DND-41 (cell line): ENCODE results near the gene TGFBR2.

Experiments used
- ATAC-seq: fragments of 200-7000 bp; cut with Tn5 transposase; 3 replicates; pipeline ENCODE4 v1.9.1; 2021; ENCODE audit warnings: low read depth; ENCODE audit not compliant: insufficient read depth
- DNase-seq: peaks from one replicate; pipeline ENCODE4 v3.0.0-alpha.2; 2020
- H2AFZ ChIP-seq: 2 replicates; pipeline ENCODE4 v1.6.0; 2012; ENCODE audit warnings: low read depth, low read length
- H3K27ac ChIP-seq: 2 replicates; pipeline ENCODE4 v1.5.1; 2012; ENCODE audit warnings: low read length, inconsistent platforms
- H3K27me3 ChIP-seq: fragments of 200-600 bp; sonication (generic); 2 replicates; pipeline ENCODE4 v1.6.0; 2012; ENCODE audit warnings: low read length, mild to moderate bottlenecking, inconsistent platforms; ENCODE audit not compliant: insufficient read depth, poor library complexity
- H3K36me3 ChIP-seq: 2 replicates; pipeline ENCODE4 v1.5.1; 2012; ENCODE audit warnings: low read length, inconsistent platforms; ENCODE audit not compliant: insufficient read depth
- H3K4me1 ChIP-seq: 2 replicates; pipeline ENCODE4 v1.5.1; 2012; ENCODE audit warnings: mild to moderate bottlenecking, low read length; ENCODE audit not compliant: insufficient read depth
- H3K4me2 ChIP-seq: 2 replicates; pipeline ENCODE4 v1.6.0; 2012; ENCODE audit warnings: mild to moderate bottlenecking, moderate library complexity, low read length, inconsistent platforms; ENCODE audit not compliant: insufficient read depth
- H3K4me3 ChIP-seq, 2 experiments: fragments of 200-600 bp in 1 of 2; shearing (Covaris generic) in 1 of 2; 2 replicates each; pipeline ENCODE4 v1.5.1; 2012 to 2016; ENCODE audit warnings: inconsistent platforms in 2 of 2, low read length in 2 of 2, mild to moderate bottlenecking in 2 of 2, low read depth in 1 of 2, moderate library complexity in 1 of 2
- H3K79me2 ChIP-seq: 2 replicates; pipeline ENCODE4 v1.6.0; 2012; ENCODE audit warnings: low read length, inconsistent platforms; ENCODE audit not compliant: insufficient read depth
- H3K9ac ChIP-seq: 2 replicates; pipeline ENCODE4 v1.6.0; 2012; ENCODE audit warnings: low read depth, mild to moderate bottlenecking, inconsistent platforms, low read length, moderate library complexity
- H3K9me3 ChIP-seq: 2 replicates; pipeline ENCODE4 v1.5.1; 2012; ENCODE audit warnings: low read length, moderate library complexity, mild to moderate bottlenecking, inconsistent platforms; ENCODE audit not compliant: insufficient read depth, severe bottlenecking
- H4K20me1 ChIP-seq: 2 replicates; pipeline ENCODE4 v1.6.0; 2012; ENCODE audit warnings: low read length; ENCODE audit not compliant: insufficient read depth
- CTCF ChIP-seq: IDR thresholded peaks from 2 replicates; pipeline ENCODE4 v1.5.1; 2012; ENCODE audit warnings: borderline replicate concordance, low read length, moderate library complexity, mild to moderate bottlenecking; ENCODE audit not compliant: poor library complexity, severe bottlenecking; ENCODE audit errors: extremely low read depth
- EZH2 ChIP-seq: IDR thresholded peaks from 3 replicates; pipeline ENCODE4 v1.6.1; 2012; ENCODE audit warnings: borderline replicate concordance, low read depth, mild to moderate bottlenecking, moderate library complexity, low read length, inconsistent platforms; ENCODE audit not compliant: severe bottlenecking

Gene TGFBR2

DNA sequence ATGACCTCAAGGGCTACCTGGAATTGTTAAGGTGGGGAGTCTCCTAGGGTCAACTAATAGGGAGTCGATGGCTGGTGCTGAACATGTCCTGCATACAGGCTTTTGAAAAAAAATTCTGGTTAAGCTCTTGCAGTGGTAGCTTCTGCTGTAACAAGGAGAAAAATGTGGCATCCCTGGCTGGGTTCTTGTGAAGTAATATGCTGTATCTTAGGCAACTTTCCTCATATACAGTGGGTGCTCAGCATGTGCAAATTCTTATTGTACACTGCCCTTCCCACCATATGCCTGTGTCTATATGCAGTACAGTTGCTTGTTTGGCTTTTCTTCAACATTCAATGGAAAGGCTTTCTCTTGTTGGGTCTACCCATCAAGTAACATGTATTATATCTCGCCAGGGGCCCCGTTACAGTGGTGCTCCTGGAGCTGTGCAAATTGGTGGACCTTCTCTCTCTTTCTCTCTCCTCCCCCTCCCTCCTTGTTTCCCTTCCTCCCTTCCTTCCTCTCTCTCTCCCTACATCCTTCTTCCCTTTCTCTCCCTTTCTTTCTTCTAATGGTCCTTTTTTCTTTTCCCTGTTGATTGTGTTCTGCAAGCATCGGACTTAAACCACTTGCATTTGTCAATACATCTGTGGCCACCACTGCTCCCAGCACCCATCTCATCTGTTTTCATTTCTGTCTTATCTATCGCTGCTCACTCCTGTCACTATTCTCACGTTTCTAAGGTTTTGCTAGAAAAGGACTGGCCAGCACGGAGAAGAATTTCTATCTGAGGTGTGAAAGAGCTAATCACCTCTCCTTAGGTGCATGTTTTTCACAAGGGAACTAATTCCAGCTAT, 35.2 kb downstream of the TGFBR2 start:
- peak overlapping the region; percentile 67 for H3K27ac ChIP-seq
- H3K4me2 ChIP-seq = peak overlapping the region; percentile 15
- H3K36me3 ChIP-seq = peaks cover 16% of the 10 kb centered on the region
- DNase-seq (no peak), ATAC-seq (no peak)
- no peak overlapping the region for H3K9ac ChIP-seq
- no peak overlapping the region for H2AFZ ChIP-seq
- no peak overlapping the region for H3K4me3 ChIP-seq
- peaks cover 75% of the 10 kb centered on the region for H3K4me1 ChIP-seq
- H3K9me3 ChIP-seq = no peaks in the 10 kb centered on the region
- peaks cover 82% of the 10 kb centered on the region for H3K79me2 ChIP-seq
- TF ChIP-seq EZH2 = no peak
- TF ChIP-seq CTCF = no peak
- H3K27me3 ChIP-seq = no peaks in the 10 kb centered on the region
- peaks cover 29% of the 10 kb centered on the region for H4K20me1 ChIP-seq

GRCh38 chr3:30642849-30643361, 36.5 kb downstream of the TGFBR2 start:
- DNase-seq = peak; percentile 35
- H3K9ac ChIP-seq = peak overlapping the region; percentile 33
- TF ChIP-seq CTCF (no peak), EZH2 (no peak)
- H3K36me3 ChIP-seq = peaks cover 26% of the 10 kb centered on the region
- peaks cover 29% of the 10 kb centered on the region for H4K20me1 ChIP-seq
- H3K79me2 ChIP-seq = peaks cover 76% of the 10 kb centered on the region
- H3K4me1 ChIP-seq = peaks cover 75% of the 10 kb centered on the region
- H3K27ac ChIP-seq = peak overlapping the region; percentile 79
- H3K27me3 ChIP-seq = no peaks in the 10 kb centered on the region
- no peak overlapping the region for H3K4me3 ChIP-seq
- H3K4me2 ChIP-seq = no peak overlapping the region; the same call in 1 of the 2 replicates
- no peaks in the 10 kb centered on the region for H3K9me3 ChIP-seq
- peak; percentile 58 for ATAC-seq
- no peak overlapping the region for H2AFZ ChIP-seq

- Histone ChIP-seq H3K4me2 (peak overlapping the region; percentile 44), H3K27me3 (no peaks in the 10 kb centered on the region), H2AFZ (no peak overlapping the region), H3K79me2 (peaks cover 66% of the 10 kb centered on the region), H3K9ac (peak overlapping the region; percentile 33), H3K4me3 (no peak overlapping the region), H3K27ac (peak overlapping the region; percentile 79), H4K20me1 (peaks cover 24% of the 10 kb centered on the region), H3K4me1 (peaks cover 67% of the 10 kb centered on the region), H3K36me3 (peaks cover 36% of the 10 kb centered on the region), H3K9me3 (no peaks in the 10 kb centered on the region)
- DNase-seq = peak; percentile 68
- no peak for TF ChIP-seq EZH2
- TF ChIP-seq CTCF = no peak
- peak; percentile 63 for ATAC-seq
Measured at GRCh38 chr3:30643763-30644462, 37.5 kb downstream of the TGFBR2 start.
